Memory B cell (primary cell): ENCODE measurements around the gene KLHL6.

ENCODE experiments used
- ATAC-seq: fragments of 150-1000 bp; cut with Tn5 transposase; 2 replicates; pipeline ENCODE4 v1.10.0; 2021; ENCODE audit warnings: low read depth, mild to moderate bottlenecking, moderate library complexity
- DNase-seq, 2 donors: peaks; one replicate each; pipeline ENCODE4 v3.0.0; 2022; ENCODE audit warnings: low spot score in 2 of 2
- H3K27ac Mint-ChIP-seq: one replicate; pipeline ENCODE4 v1.8.0; 2022; ENCODE audit warnings: mild to moderate bottlenecking, moderate library complexity, mixed read lengths
- H3K27me3 Mint-ChIP-seq: one replicate; pipeline ENCODE4 v1.8.0; 2022; ENCODE audit warnings: mixed read lengths
- H3K36me3 Mint-ChIP-seq: one replicate; pipeline ENCODE4 v1.8.0; 2022; ENCODE audit warnings: mild to moderate bottlenecking, mixed read lengths
- H3K4me1 Mint-ChIP-seq: one replicate; pipeline ENCODE4 v1.8.0; 2022; ENCODE audit warnings: mixed read lengths
- H3K4me3 Mint-ChIP-seq: one replicate; pipeline ENCODE4 v1.8.0; 2022; ENCODE audit warnings: mild to moderate bottlenecking, moderate library complexity, mixed read lengths
- H3K9me3 Mint-ChIP-seq: one replicate; pipeline ENCODE4 v1.8.0; 2022; ENCODE audit warnings: mixed read lengths

KLHL6 gene

DNA sequence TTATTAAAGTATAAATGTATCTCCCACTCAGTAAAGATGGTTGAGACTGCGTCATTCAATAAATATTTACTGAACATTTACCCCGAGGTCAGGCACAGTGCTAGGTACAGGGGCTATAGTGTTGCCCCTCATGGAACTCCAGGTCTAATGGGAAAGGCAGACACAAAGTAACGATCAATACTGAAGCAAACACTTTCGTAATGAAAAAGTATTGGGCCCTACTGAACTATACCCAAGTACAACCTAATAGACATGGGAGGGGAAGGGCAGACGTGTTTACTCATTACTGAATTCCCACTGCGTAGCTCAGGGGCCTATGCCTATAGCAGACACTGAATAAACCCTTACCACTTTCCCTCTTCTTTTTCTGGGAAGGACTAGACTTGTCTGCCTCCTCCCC, 56.9 kb downstream of the KLHL6 start:
- H3K4me3 Mint-ChIP-seq = no peak overlapping the region
- H3K36me3 Mint-ChIP-seq = peaks cover 36% of the 10 kb centered on the region
- no peaks in the 10 kb centered on the region for H3K27me3 Mint-ChIP-seq
- no peaks in the 10 kb centered on the region for H3K9me3 Mint-ChIP-seq
- DNase-seq = no peak
- no peak overlapping the region for H3K27ac Mint-ChIP-seq
- peaks cover 12% of the 10 kb centered on the region for H3K4me1 Mint-ChIP-seq
- no peak for ATAC-seq

DNA sequence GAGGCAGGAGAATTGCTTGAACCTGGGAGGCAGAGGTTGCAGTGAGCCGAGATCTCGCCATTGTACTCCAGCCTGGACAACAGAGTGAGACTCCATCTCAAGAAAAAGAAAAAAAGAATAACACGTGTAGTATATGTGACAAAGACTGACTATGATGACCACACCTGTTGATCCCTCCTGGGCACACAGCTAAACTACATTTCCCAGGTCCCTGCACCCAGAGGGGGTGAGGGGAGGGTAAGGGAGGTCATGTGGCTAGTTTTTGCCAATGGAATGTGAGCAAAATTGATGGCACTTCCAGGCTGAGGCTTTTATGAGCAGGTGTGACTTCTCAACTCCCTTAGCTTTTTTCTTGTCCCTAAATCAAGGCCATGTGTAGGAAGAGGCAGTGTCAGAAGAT, 58.2 kb downstream of the KLHL6 start:
- ATAC-seq (no peak), DNase-seq (no peak)
- Mint-ChIP-seq H3K4me3 (no peak overlapping the region), H3K36me3 (peaks cover 34% of the 10 kb centered on the region), H3K9me3 (no peaks in the 10 kb centered on the region), H3K4me1 (peaks cover 8% of the 10 kb centered on the region), H3K27ac (peak overlapping the region; percentile 31), H3K27me3 (no peaks in the 10 kb centered on the region)

DNA sequence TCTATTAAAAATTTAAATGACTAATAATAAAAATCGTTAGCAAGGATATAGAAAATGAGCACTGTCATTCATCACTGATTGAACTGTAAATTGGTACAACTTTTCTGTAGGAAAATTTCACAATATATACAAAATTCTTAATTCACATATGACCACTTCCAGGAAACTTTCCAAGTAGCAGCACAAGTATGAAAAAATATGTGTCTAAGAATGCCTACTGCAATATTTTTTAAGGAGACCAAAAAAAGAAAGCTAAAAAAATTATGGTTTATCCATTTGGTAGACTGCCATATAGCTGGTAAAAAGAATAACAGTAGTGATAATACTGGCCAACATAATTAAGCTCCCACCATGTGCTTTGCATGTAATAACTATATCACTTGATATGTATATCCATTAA, 59.2 kb downstream of the KLHL6 start:
- no peaks in the 10 kb centered on the region for H3K9me3 Mint-ChIP-seq
- no peak overlapping the region for H3K4me3 Mint-ChIP-seq
- no peak for ATAC-seq
- peak overlapping the region; percentile 43 for H3K27ac Mint-ChIP-seq
- no peak for DNase-seq
- H3K4me1 Mint-ChIP-seq = peaks cover 5% of the 10 kb centered on the region
- H3K27me3 Mint-ChIP-seq = no peaks in the 10 kb centered on the region
- peaks cover 35% of the 10 kb centered on the region for H3K36me3 Mint-ChIP-seq

DNA sequence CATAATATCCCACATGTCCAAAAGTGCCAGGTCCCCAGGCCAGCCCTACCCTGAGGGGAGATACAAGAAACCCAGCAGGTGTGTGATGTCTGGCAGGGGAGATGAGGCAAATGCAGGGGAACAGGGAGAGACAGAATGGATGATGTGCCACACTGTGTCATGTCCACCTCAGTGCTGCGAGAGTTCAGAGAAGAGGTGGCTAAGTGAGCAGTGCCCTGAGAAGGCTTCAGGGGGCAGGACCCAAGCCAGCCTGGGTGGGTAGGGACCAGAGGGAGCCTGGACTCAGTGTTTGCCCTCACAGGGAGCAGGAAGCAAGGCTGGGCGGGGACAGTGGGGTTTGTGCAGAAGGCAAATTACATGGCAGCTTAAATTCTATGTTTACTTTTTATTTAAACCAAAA, 61.2 kb downstream of the KLHL6 start:
- H3K4me3 Mint-ChIP-seq = no peak overlapping the region
- peaks cover 27% of the 10 kb centered on the region for H3K36me3 Mint-ChIP-seq
- H3K9me3 Mint-ChIP-seq = no peaks in the 10 kb centered on the region
- H3K27me3 Mint-ChIP-seq = no peaks in the 10 kb centered on the region
- DNase-seq = no peak
- H3K4me1 Mint-ChIP-seq = no peaks in the 10 kb centered on the region
- H3K27ac Mint-ChIP-seq = peak overlapping the region; percentile 50
- no peak for ATAC-seq

DNA sequence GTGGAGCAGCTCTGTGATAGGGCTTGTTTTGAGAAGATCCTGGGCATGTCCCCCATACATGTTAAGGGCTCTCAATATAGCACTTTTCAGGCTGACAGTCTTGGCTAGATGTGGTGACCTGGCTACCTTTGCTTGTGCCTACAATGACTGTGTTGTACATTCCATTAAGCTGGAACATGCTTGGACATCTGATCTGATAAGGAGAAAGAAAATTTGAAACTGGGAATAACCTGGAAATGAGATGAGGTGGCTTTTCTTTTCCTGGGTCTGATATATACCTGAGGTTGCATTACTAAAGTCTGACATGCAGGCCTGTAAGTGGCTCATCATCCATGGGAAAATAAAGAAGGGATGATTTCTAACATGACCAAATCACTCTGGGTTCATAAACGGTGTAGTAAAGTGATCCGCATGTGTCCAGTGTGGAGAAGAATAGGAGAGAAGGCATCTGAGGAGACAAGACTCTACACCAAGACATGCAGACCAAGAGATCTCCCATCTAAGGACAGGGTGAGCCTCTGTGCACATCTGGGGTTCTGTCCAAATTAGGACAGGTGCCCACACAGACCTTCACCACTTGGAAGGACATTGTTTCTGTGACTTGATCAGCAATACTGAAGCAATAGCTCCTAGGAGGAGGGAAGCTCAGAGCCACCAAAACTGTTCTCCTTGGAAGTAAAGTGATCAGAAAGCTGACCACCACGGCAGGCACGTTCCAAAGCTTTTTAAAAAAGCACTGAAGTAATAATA, 62.0 kb downstream of the KLHL6 start:
- no peaks in the 10 kb centered on the region for H3K9me3 Mint-ChIP-seq
- peak overlapping the region; percentile 50 for H3K27ac Mint-ChIP-seq
- no peak for ATAC-seq
- H3K36me3 Mint-ChIP-seq = peaks cover 29% of the 10 kb centered on the region
- H3K27me3 Mint-ChIP-seq = no peaks in the 10 kb centered on the region
- no peak overlapping the region for H3K4me3 Mint-ChIP-seq
- peaks cover under 1% of the 10 kb centered on the region for H3K4me1 Mint-ChIP-seq
- no peak for DNase-seq

DNA sequence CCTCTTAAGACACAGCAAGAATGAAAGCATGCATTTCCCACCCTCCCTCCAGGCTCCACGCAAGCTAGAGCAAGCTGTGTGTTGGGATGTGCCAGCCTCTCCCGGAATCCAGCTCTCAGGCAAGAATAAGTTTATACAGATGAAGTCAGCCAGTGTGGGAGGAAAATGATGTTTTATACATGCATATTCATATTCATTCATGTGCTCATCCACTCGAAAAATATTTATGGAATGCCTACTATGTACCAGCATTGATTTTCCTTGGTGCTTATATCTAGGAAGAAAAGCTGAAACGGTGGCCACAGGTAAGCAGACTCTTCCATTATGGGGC, 62.7 kb downstream of the KLHL6 start:
- Mint-ChIP-seq H3K4me1 (peaks cover 2% of the 10 kb centered on the region), H3K9me3 (no peaks in the 10 kb centered on the region), H3K27ac (no peak overlapping the region), H3K27me3 (no peaks in the 10 kb centered on the region), H3K36me3 (peaks cover 26% of the 10 kb centered on the region), H3K4me3 (no peak overlapping the region)
- DNase-seq (no peak), ATAC-seq (no peak)

DNA sequence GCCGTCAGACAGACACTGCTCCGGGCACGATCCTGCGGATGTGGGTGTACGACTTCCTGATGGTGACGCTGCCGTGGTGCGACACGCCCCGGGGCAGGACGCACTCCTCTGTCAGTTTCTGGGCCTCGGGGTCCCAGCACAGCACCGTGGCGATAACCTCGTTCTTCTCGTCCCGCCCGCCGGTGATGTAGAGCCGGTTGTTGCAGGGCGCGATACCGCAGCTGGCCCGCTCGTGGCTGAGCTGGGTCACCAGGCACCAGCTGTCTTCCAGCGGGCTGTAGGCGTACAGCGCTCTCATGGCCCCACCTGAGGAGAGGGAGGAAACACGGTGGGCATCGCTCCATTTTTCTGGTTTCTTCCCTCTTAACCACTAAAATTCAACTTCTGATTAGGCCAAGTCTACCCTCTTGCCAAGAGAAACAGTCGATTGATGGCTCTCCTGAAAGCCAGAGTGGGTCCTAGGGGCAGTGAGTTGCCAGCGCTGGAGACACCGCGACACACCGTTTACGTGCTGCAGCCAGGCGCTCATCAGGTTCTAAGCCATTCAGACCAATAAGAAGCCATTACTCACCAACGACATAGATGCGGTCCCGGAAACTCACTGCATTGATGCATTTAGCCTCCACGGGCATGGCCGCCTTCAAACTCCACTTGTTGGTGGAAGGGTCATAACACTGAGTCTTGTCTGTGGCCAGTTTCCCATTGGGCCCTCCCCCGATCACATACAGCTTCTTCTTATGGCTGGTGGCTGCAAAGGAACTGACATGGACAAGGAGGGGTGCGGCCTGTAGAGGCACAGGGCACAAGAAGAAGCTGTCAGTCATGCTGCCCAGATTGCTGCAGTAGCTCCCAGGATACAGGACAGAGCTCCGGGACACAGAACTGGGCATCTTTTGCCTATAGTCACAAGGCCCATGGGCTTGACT, 63.3 kb downstream of the KLHL6 start:
- peaks cover 2% of the 10 kb centered on the region for H3K4me1 Mint-ChIP-seq
- peaks cover 26% of the 10 kb centered on the region for H3K36me3 Mint-ChIP-seq
- H3K9me3 Mint-ChIP-seq = no peaks in the 10 kb centered on the region
- H3K27ac Mint-ChIP-seq = peak overlapping the region; percentile 35
- H3K27me3 Mint-ChIP-seq = no peaks in the 10 kb centered on the region
- ATAC-seq (no peak), DNase-seq (no peak)
- peak overlapping the region; percentile 17 for H3K4me3 Mint-ChIP-seq

DNA sequence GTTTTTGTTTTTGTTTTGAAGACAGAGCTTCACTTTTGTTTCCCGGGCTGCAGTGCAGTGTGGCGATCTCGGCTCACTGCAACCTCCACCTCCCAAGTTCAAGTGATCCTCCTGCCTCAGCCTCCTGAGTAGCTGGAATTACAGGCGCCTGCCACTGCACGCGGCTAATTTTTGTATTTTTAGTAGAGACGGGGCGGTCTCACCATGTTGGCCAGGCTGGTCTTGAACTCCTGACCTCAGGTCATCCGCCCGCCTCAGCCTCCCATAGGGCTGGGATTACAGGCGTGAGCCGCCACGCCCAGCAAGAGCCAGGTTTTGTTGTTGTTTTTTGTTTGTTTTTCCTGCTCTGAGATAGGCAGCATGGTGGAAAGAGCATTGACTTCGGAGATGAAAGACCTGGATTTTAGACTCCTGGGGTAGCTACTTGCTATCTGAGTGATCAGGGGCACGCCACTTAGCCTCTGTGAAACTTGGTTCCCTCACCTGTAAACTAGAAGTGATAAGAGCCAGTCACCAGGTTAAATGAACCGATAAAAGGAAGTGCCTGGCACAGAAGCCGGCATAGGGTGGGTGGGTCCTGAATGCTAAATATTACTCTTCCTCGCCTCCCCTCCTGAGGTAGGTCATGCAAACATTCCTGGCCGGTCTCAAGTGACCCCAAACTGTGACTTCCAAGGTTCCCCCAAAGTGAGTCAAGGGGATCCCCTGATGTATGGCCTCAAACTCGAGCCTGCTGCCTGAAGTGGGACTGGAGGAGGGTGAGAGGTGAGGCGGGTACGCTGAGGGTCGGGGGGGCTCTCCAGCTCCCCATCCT, 64.2 kb downstream of the KLHL6 start:
- no peak for ATAC-seq
- peaks cover 26% of the 10 kb centered on the region for H3K36me3 Mint-ChIP-seq

DNA sequence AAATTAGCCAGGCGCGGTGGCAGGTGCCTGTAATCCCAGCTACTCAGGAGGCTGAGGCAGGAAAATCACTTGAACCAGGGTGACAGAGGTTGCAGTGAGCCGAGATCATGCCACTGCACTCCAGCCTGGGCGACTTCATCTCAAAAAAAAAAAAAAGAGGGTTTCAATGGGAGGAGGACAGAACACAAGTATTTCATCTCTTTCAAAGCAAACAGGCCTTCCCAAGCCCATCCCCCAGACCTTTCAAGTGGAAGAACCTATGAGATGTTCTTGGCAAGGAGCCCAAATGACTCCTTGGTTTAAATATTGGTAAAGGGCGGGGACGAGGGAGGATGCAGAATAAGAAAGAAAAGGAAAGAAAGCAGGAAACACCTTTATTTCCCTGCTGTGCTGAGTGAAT, 64.9 kb downstream of the KLHL6 start:
- ATAC-seq = no peak
- Mint-ChIP-seq H3K36me3 (peaks cover 24% of the 10 kb centered on the region), H3K4me3 (no peak overlapping the region), H3K27ac (no peak overlapping the region), H3K27me3 (no peaks in the 10 kb centered on the region), H3K4me1 (peaks cover 5% of the 10 kb centered on the region), H3K9me3 (no peaks in the 10 kb centered on the region)
- DNase-seq = no peak

More for the DNA sequence above, 64.2 kb downstream of the KLHL6 start:
- H3K9me3 Mint-ChIP-seq = no peaks in the 10 kb centered on the region
- no peaks in the 10 kb centered on the region for H3K27me3 Mint-ChIP-seq
- peaks cover 5% of the 10 kb centered on the region for H3K4me1 Mint-ChIP-seq
- H3K4me3 Mint-ChIP-seq = no peak overlapping the region
- peak overlapping the region; percentile 35 for H3K27ac Mint-ChIP-seq
- no peak for DNase-seq

DNA sequence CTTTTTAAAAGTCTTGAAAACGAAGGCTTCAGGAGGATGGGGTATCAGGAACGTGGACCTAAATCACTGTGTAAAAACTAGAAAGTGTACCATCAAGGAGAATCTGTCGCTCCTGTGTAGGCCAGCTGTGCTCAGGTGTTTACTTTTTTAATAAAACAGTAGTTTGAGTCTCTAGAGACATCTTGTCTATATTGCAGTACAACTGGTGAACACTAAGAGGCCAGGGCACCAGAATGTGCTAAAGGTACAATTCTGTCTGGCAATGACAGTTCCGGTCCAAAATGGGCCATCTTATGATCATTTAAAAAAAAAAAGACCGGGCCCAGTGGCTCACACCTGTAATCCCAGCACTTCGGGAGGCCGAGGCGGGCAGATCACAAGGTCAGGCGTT, 65.3 kb downstream of the KLHL6 start:
- ATAC-seq (no peak), DNase-seq (no peak)
- Mint-ChIP-seq H3K4me3 (no peak overlapping the region), H3K4me1 (peaks cover 5% of the 10 kb centered on the region), H3K9me3 (no peaks in the 10 kb centered on the region), H3K27ac (peak overlapping the region; percentile 31), H3K27me3 (no peaks in the 10 kb centered on the region), H3K36me3 (peaks cover 24% of the 10 kb centered on the region)

DNA sequence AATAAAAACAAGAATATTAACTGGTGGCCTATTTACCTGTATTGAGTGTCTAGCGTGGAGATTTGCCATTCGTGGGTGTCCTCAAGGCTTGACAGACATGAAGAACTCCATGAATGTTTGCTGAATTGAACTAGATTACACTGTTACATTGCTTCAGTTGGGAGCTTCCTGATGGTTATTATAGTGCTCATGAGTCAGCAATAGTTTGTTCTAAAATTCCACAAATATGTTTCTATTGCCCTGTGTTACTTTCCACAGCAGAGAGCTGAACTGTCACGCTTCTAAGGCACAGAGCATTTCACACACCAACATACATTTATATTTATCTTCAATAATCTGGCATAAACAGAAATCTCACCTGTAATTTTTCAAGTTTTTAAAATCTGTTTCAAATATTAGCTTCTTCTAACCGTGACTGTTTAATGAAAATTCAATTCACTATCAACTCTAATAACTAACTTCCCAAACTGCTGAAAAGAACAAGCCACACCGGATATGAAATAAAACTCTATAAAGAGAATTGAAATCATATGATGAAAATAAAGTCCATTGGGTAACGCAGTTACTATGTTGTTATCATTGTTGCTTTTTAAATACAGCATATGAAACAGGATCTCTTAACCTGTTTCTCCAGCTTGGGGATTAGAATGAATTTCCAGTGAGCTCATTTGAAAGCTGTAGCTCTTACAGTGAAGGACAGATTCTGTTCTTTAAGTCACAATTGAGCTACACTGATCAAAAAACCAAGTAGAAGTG, 65.9 kb downstream of the KLHL6 start:
- H3K4me3 Mint-ChIP-seq = no peak overlapping the region
- DNase-seq = no peak

DNA sequence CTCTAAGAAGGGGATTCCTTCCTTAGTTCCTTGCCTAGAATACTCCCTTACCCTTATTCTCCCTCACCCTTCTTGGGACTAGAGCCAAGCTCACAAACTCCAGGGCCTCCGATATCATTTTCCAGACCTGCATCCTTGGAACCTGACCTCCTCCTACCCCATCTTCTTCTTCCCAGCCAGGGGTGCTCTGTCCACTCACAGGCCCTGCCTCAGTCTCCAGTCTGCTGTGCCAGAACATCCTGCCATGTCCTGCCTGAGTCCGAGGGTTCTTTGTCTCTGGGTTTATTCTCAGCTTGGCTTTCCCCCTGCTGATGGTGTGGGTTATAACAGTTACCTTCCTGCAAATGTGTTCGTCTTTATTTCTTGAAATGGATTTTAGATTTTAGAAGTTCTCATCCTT, 67.2 kb downstream of the KLHL6 start:
- Mint-ChIP-seq H3K27ac (peak overlapping the region; percentile 78), H3K27me3 (no peaks in the 10 kb centered on the region), H3K9me3 (no peaks in the 10 kb centered on the region), H3K4me1 (peaks cover 11% of the 10 kb centered on the region), H3K36me3 (peaks cover 15% of the 10 kb centered on the region), H3K4me3 (no peak overlapping the region)
- ATAC-seq (no peak), DNase-seq (no peak)

More for the DNA sequence above, 65.9 kb downstream of the KLHL6 start:
- H3K4me1 Mint-ChIP-seq = peaks cover 6% of the 10 kb centered on the region
- no peak for ATAC-seq
- no peaks in the 10 kb centered on the region for H3K9me3 Mint-ChIP-seq
- H3K27ac Mint-ChIP-seq = peak overlapping the region; percentile 31
- no peaks in the 10 kb centered on the region for H3K27me3 Mint-ChIP-seq
- peaks cover 24% of the 10 kb centered on the region for H3K36me3 Mint-ChIP-seq

DNA sequence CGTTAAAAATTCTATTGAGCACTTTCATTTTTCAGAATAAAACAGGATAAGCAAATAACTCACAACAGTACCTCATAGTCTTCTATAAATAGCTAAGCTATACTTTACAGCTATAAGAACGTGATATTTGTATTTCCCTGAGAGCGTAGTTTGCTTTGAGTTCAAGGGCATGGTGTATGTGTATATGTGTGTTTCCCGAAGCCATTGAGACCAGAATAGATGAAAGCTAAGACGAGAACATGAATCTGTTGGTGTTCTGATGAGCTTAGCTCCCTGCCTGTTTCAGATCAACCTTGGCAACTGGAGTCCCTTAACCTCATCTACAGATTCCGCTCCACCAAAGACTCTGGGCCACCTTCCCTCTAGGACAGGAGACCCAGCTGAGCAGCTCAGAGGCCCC, 67.6 kb downstream of the KLHL6 start:
- no peak for ATAC-seq
- Mint-ChIP-seq H3K36me3 (peaks cover 13% of the 10 kb centered on the region), H3K27me3 (no peaks in the 10 kb centered on the region), H3K4me3 (no peak overlapping the region), H3K9me3 (no peaks in the 10 kb centered on the region), H3K4me1 (peaks cover 11% of the 10 kb centered on the region), H3K27ac (peak overlapping the region; percentile 78)
- DNase-seq = no peak
